NCI-H748 treated with DMSO at 0.1 percent for 48 hours (cell line): ENCODE measurements around the gene IL5.
"Not testable (repeated sequence)": the region's sequence is repeated elsewhere in the genome, so short reads cannot be mapped to it uniquely, and the experiment has no call there.

ENCODE experiments used
- DNase-seq: peaks from one replicate; lab custom pipeline; 2025; lab: John Stamatoyannopoulos, UW

The IL5 gene

GRCh38 chr5:132528866-132529634 is 14.3 kb downstream of the IL5 start:
- DNase-seq = no peak

DNA sequence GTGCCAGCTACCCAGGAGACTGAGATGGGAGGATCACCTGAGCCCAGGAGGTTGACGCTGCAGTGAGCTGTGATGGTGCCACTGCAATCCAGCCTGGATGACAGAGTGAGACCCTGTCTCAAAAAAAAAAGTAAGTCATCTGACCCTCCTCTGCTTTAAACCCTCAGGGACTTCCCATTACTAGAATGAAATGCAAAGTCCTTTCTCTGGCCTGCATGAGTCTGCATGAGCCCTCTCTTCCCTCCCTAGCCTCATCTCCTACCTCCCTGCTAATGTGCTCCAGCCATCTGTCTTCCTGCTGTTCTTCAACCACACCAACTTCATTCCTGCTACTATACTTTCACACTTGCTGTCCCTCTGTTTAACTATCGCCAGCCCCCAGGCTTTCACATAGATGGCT is 15.3 kb downstream of the IL5 start:
- DNase-seq = no peak

- DNase-seq = no peak
Measured at GRCh38 chr5:132526974-132527564, 16.3 kb downstream of the IL5 start.

DNA sequence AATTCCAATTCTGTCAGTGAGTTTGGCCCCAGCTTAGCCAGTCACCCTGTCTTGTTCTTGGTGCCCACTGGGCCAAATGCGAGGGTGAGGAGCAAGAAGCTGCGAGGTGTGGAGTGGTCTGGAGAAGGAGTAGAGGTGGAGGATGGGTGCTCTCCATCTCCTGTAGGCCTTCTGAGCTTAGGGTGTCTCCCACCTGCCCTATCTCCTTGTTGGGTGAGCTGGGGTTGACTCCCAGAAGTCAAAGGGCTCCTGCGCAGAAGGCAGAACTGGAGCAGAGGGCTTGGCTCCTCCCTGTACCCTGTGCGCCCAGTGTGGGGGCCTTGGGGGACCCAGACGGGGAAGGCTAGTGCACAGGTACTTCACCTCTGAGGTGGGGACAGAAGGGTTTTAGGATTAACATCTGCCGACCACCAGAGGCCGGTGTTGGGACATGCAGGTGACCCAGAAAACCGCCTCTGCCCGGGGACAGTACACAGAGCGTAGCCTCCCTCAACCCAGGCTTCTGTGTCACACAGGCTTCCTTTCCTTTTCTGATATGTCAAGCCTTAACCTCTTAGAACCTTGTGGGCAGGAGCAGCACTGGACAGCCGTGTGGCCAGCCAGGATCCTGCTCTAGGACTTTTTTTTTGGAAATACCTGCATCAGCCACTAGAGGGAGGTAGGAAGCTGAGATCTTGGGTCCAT is 16.9 kb downstream of the IL5 start:
- peak; percentile 56 for DNase-seq

DNA sequence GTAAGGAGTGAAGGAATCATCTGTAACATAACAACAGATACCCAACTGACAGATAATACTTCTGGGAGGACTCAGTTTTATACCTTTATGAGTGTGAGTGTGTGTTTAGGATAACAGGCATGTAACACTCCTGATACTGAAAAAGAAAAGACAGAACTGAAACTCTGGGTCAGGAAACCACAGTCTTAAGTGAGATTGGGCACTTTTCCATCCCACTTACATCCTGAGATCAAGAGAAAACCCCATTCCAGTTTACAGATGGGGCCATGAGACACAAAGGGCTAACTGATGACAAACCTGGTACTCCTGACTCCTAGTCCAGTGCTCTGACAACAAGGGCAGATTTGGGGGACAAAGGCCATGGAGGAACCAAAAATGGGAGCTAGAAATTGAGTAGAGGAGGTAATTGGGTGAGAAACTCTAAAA is 18.0 kb downstream of the IL5 start:
- DNase-seq = no peak

DNA sequence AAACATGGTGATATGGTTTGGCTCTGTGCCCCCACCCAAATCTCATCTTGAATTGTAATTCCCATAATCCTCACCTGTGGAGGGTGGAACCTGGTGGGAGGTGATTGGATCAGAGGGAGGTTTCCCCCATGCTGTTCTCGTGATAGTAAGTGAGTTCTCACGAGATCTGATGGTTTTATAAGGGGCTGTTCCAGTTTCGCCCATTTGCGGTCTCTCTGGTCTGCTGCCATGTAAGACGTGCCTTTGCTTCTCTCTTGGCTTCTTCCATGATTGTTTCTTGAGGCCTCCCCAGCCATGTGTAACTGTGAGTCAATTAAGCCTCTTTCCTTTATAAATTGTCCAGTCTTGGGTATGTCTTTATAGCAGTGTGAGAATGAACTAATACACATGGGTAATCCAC is 18.4 kb downstream of the IL5 start:
- DNase-seq = not testable (repeated sequence)

GRCh38 chr5:132522067-132522466 is 21.3 kb downstream of the IL5 start:
- DNase-seq = not testable (repeated sequence)

DNA sequence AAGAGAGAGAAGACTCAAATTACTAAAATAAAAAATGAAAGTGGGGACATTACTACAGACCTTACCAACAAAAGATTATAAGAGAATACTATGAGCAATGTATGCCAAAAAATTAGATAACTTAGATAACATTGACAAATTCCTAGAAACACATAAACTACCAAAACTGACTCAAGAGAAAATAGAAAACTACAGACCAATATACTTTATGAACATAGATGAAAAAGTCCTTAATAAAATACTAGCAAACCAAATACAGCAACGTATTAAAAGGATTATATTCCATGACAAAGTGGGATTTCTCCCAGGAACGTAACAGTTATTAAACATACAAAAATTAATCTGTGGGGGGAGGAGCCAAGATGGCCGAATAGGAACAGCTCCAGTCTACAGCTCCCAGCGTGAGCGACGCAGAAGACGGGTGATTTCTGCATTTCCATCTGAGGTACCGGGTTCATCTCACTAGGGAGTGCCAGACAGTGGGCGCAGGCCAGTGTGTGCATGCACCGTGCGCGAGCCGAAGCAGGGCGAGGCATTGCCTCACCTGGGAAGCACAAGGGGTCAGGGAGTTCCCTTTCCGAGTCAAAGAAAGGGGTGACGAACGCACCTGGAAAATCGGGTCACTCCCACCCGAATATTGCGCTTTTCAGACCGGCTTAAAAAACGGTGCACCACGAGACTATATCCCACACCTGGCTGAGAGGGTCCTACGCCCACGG is 29.5 kb downstream of the IL5 start:
- not testable (repeated sequence) for DNase-seq

DNA sequence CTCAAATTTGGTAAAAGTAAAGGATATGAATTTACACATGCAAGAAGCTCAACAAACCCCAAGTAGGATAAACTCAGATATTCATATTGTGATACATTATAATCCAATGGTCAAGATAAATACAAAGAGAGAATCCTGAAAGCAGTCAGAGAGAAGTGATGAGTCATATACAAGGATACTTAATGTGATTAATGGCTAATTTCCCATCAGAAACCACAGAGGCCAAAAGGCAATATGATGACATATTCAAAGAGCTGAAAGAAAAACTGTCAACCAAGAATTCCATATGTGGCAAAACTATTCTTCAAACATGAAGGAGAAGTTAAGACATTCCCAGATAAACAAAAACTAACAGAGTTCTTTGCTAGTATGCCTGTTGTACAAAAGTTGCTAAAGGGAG is 33.2 kb downstream of the IL5 start:
- DNase-seq = no peak

DNA sequence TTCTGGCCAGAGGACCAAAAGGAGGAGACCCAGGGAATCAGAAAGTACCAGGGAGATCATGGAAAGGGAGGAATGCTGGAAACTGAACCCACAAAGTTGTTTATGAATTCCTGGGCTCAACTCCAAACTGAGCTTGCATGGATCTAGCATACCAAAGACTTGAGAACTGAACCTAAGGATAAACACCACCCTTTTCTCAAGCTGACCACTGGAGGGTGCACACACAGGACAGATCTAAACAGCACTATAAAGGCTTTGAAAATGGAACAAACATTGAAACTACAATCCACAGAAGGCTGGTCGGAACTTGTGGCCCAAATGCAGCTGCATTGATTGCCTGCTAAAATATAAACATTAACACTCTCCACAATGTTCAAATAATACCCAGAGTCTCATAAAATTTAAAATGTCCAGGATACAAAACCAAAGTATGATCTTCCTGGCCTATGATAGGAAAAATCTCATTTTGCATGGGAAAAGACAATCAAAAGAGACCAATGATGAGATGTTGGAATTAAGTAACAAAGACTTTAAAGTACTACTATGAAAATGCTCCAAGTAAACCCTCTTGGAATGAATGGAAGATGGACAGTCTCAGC is 37.1 kb downstream of the IL5 start:
- DNase-seq = no peak

DNA sequence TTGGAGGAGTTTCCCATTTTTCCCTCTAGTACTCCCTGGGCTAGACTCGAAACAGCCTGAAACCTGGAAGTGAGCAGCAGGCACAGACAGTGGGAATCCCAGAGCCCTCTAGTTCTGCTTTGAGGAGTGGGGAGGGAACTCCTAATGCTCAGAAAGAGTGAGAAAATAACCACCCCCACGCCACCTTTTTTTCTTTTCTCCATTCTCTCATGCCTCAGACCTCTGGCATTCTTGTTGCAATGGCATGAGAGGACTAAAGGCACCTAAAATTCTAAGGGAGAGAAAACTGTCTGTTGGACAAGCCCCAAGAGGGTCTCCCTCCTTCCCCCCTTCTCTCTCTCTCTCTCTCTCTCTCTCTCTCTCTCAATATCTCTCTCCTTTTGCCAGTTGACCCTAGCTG is 37.7 kb downstream of the IL5 start:
- no peak for DNase-seq

DNA sequence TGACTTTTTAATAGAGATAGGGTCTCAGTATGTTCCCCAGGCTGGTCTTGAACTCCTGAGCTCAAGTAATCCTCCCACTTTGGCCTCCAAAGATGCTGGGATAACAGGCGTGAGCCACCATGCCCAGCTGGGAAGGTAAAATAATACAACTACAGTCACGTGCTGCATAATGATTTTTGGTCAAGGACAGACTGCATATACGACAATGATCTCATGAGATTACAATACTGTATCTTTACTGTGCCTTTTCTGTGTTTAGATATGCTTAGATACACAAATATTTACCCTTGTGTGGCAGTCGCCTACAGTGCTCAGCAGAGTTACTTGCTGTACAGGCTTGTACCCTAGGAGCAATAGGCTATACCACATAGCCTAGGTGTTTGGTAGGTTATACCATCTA is 38.6 kb downstream of the IL5 start:
- no peak for DNase-seq

- DNase-seq = no peak
Measured at GRCh38 chr5:132503244-132503643, 40.1 kb downstream of the IL5 start.

- no peak for DNase-seq
Measured at GRCh38 chr5:132501961-132502931, 41.1 kb downstream of the IL5 start.

- no peak for DNase-seq
Measured at GRCh38 chr5:132501629-132501956, 41.7 kb downstream of the IL5 start.

- no peak for DNase-seq
Measured at GRCh38 chr5:132500931-132501628, 42.2 kb downstream of the IL5 start.

DNA sequence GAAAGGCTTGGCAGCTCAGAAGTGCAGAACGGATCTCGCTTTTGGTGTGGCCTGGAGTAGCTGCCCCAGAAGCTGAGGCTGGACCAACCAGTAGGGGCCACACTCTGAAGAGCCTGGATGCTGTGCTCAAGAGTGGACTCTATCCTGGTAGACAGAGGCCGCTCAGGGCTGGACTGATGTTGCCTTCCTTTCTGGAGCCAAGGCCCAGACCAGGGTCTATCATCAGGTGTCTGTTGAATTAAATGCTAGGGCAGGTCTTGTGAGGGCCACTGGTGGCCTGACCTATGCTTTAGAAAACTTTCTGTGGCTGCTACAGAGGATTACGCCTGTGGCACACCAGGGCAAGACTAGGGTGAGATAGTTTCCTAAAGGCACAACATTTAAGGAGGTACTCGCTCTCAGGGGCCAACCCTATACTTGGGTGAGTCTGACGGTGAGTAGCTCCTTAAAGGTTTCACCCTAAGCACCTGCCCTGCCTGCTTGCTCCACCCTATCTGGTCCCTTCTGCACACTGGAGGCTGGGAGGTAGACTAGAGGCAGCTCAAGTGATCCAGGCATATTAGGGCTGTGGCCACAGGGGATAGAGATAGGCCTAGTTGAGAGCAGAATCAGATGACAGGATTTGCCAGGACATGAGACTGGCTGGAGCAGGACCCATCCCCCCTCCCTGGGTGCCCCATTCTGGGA is 42.9 kb downstream of the IL5 start:
- DNase-seq = no peak

- DNase-seq = no peak
Measured at GRCh38 chr5:132499440-132500243, 43.7 kb downstream of the IL5 start.

- DNase-seq = no peak
Measured at GRCh38 chr5:132498686-132499271, 44.5 kb downstream of the IL5 start.
